Measurements from ENCODE around the gene NWD2. TPM values are rescaled to one million over a fixed set of nuclear protein-coding genes. Genes with fewer than 3 reads are reported as not detected.

NWD2 gene
- total and polyA plus RNA-seq, 9 of the 15 experiments (the other 6 are each of a cell fraction or from before 2014, with no cell fraction given) = not detected

GRCh38 chr4:37219242-37219641, 25.3 kb upstream of the NWD2 start:
- Histone ChIP-seq H3K9me3 (replicated peaks; ENCODE audit: control insufficient read depth, insufficient read depth, low read depth, low read length) (no peaks in the 10 kb centered on the region; the same call in 1 of the 2 replicates), H3K9me1 (ENCODE audit: control insufficient read depth, insufficient read depth, low read length) (no peaks in the 10 kb centered on the region), H3K9ac (ENCODE audit: insufficient read depth in 1 of 2, low read depth in 2 of 2, low read length in 2 of 2) (no peak overlapping the region), H3K4me2 (ENCODE audit: insufficient read depth, low read length) (no peak overlapping the region), H2AFZ (ENCODE audit: low read depth, low read length) (no peak overlapping the region), H3K4me1 (replicated peaks in 1 of 2; ENCODE audit: control insufficient read depth in 2 of 2, insufficient read depth in 2 of 2, low read length in 2 of 2) (no peaks in the 10 kb centered on the region), H3K27ac (ENCODE audit: extremely low read depth, low read depth, low read length) (no peak overlapping the region), H3K79me2 (ENCODE audit: control insufficient read depth, insufficient read depth, low read length) (no peaks in the 10 kb centered on the region), H3K36me3 (ENCODE audit: control insufficient read depth, insufficient read depth, low read length) (no peaks in the 10 kb centered on the region), H3K27me3 (ENCODE audit: control insufficient read depth in 2 of 2, insufficient read depth in 2 of 2, low read length in 2 of 2) (no peaks in the 10 kb centered on the region), H4K20me1 (replicated peaks; ENCODE audit: control insufficient read depth, insufficient read depth, low read length) (no peaks in the 10 kb centered on the region), H3K4me3 (no peak overlapping the region)
- in situ Hi-C loops (cut with MboI) = no loop called here
- WGBS (ENCODE audit: insufficient coverage, low coverage, missing lambda C conversion rate) = 0% methylated on average over 3 of the region's 3 CpGs
- POLR2A ChIA-PET = no interaction called here
- CTCF ChIA-PET (ENCODE audit: low intra/inter-chr PET ratio) = no interaction called here
- intact Hi-C loops (cut with micrococcal nuclease) = no loop called here
- no peak for ATAC-seq
- BruUV-seq (replicated peaks) = no TSS peak
- FAIRE-seq = no peak
- DNase-seq (ENCODE audit: extremely low read depth in 1 of 4, low spot score in 3 of 4) = no peak
- TF ChIP-seq, protein P1, sequence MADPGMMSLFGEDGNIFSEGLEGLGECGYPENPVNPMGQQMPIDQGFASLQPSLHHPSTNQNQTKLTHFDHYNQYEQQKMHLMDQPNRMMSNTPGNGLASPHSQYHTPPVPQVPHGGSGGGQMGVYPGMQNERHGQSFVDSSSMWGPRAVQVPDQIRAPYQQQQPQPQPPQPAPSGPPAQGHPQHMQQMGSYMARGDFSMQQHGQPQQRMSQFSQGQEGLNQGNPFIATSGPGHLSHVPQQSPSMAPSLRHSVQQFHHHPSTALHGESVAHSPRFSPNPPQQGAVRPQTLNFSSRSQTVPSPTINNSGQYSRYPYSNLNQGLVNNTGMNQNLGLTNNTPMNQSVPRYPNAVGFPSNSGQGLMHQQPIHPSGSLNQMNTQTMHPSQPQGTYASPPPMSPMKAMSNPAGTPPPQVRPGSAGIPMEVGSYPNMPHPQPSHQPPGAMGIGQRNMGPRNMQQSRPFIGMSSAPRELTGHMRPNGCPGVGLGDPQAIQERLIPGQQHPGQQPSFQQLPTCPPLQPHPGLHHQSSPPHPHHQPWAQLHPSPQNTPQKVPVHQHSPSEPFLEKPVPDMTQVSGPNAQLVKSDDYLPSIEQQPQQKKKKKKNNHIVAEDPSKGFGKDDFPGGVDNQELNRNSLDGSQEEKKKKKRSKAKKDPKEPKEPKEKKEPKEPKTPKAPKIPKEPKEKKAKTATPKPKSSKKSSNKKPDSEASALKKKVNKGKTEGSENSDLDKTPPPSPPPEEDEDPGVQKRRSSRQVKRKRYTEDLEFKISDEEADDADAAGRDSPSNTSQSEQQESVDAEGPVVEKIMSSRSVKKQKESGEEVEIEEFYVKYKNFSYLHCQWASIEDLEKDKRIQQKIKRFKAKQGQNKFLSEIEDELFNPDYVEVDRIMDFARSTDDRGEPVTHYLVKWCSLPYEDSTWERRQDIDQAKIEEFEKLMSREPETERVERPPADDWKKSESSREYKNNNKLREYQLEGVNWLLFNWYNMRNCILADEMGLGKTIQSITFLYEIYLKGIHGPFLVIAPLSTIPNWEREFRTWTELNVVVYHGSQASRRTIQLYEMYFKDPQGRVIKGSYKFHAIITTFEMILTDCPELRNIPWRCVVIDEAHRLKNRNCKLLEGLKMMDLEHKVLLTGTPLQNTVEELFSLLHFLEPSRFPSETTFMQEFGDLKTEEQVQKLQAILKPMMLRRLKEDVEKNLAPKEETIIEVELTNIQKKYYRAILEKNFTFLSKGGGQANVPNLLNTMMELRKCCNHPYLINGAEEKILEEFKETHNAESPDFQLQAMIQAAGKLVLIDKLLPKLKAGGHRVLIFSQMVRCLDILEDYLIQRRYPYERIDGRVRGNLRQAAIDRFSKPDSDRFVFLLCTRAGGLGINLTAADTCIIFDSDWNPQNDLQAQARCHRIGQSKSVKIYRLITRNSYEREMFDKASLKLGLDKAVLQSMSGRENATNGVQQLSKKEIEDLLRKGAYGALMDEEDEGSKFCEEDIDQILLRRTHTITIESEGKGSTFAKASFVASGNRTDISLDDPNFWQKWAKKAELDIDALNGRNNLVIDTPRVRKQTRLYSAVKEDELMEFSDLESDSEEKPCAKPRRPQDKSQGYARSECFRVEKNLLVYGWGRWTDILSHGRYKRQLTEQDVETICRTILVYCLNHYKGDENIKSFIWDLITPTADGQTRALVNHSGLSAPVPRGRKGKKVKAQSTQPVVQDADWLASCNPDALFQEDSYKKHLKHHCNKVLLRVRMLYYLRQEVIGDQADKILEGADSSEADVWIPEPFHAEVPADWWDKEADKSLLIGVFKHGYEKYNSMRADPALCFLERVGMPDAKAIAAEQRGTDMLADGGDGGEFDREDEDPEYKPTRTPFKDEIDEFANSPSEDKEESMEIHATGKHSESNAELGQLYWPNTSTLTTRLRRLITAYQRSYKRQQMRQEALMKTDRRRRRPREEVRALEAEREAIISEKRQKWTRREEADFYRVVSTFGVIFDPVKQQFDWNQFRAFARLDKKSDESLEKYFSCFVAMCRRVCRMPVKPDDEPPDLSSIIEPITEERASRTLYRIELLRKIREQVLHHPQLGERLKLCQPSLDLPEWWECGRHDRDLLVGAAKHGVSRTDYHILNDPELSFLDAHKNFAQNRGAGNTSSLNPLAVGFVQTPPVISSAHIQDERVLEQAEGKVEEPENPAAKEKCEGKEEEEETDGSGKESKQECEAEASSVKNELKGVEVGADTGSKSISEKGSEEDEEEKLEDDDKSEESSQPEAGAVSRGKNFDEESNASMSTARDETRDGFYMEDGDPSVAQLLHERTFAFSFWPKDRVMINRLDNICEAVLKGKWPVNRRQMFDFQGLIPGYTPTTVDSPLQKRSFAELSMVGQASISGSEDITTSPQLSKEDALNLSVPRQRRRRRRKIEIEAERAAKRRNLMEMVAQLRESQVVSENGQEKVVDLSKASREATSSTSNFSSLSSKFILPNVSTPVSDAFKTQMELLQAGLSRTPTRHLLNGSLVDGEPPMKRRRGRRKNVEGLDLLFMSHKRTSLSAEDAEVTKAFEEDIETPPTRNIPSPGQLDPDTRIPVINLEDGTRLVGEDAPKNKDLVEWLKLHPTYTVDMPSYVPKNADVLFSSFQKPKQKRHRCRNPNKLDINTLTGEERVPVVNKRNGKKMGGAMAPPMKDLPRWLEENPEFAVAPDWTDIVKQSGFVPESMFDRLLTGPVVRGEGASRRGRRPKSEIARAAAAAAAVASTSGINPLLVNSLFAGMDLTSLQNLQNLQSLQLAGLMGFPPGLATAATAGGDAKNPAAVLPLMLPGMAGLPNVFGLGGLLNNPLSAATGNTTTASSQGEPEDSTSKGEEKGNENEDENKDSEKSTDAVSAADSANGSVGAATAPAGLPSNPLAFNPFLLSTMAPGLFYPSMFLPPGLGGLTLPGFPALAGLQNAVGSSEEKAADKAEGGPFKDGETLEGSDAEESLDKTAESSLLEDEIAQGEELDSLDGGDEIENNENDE (IDR thresholded peaks at IDR 0.05; ENCODE audit: low read depth, low read length) = no peak
- no peak for TF ChIP-seq PATZ1 (CRISPR knock-in tag; IDR thresholded peaks at IDR 0.05; ENCODE audit: borderline replicate concordance)
- no peak for TF ChIP-seq TAF15 (IDR thresholded peaks at IDR 0.05; ENCODE audit: low read depth, low read length)
- no peak for TF ChIP-seq CREB3 (tag; conservative IDR thresholded peaks at IDR 0.05; ENCODE audit: low read depth)
- no peak for TF ChIP-seq POLR2A (conservative IDR thresholded peaks at IDR 0.05)
